ENCODE measurements around the gene TIMM21. TPM values are rescaled to one million over a fixed set of nuclear protein-coding genes. Genes with fewer than 3 reads are reported as not detected.

Gene TIMM21
- total RNA-seq, 2 experiments from 2014 or later = 23.8 to 24.6 TPM

GRCh38 chr18:74152857-74153256 lies 4.5 kb downstream of the TIMM21 start:
- H3K27ac Mint-ChIP-seq = no peak overlapping the region
- ChIA-PET CTCF (interaction anchor here (0.5 to 1.9 kb wide), 4 partner anchors 9 to 356 kb away, joined by 3 to 4 read pairs (median 4); no protein-coding TSS in a partner anchor), POLR2A (no interaction called here)
- no peaks in the 10 kb centered on the region for H3K9me3 Mint-ChIP-seq
- H3K36me3 Mint-ChIP-seq (ENCODE audit: low read depth) = peaks cover 25% of the 10 kb centered on the region
- DNase-seq = no peak
- no peak overlapping the region for H3K4me3 Mint-ChIP-seq
- H3K4me1 Mint-ChIP-seq = peaks cover 42% of the 10 kb centered on the region
- H3K27me3 Mint-ChIP-seq = no peaks in the 10 kb centered on the region

- CTCF ChIA-PET = interaction anchor here (1.0 to 1.9 kb wide), 2 partner anchors 8 to 13 kb away, joined by 4 read pairs; no protein-coding TSS in a partner anchor
- Mint-ChIP-seq H3K4me3 (no peak overlapping the region), H3K9me3 (no peaks in the 10 kb centered on the region), H3K4me1 (peaks cover 41% of the 10 kb centered on the region), H3K36me3 (ENCODE audit: low read depth) (peaks cover 28% of the 10 kb centered on the region), H3K27me3 (no peaks in the 10 kb centered on the region), H3K27ac (no peak overlapping the region)
- no peak for DNase-seq
- POLR2A ChIA-PET = no interaction called here
Observed at GRCh38 chr18:74153377-74153776, 5.1 kb downstream of the TIMM21 start.

DNA sequence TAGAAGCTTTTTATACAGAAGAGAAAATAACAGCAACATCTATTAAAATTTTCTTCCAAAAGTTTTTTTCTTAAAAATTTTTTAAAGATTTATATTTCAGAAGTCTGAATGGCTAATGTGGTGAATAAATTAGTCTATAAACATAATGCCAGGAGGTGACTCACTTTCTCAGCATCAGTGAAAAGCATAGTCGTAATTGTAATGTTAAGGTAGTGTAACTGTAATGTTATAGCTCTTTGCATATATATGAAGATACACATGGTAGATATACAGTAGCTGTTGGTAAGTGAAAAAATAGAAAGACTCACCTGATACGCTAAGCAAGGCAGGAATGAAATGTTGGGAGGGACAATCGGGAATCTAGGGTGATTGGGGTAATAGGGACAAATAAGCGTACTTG lies 5.5 kb downstream of the TIMM21 start:
- peaks cover 30% of the 10 kb centered on the region for H3K36me3 Mint-ChIP-seq (ENCODE audit: low read depth)
- H3K9me3 Mint-ChIP-seq = no peaks in the 10 kb centered on the region
- H3K4me1 Mint-ChIP-seq = peaks cover 38% of the 10 kb centered on the region
- ChIA-PET POLR2A (no interaction called here), CTCF (interaction anchor here (0.6 to 1.0 kb wide), 2 partner anchors 11 to 12 kb away, joined by 3 to 4 read pairs; no protein-coding TSS in a partner anchor)
- DNase-seq = no peak
- H3K27me3 Mint-ChIP-seq = no peaks in the 10 kb centered on the region
- no peak overlapping the region for H3K4me3 Mint-ChIP-seq
- H3K27ac Mint-ChIP-seq = no peak overlapping the region

DNA sequence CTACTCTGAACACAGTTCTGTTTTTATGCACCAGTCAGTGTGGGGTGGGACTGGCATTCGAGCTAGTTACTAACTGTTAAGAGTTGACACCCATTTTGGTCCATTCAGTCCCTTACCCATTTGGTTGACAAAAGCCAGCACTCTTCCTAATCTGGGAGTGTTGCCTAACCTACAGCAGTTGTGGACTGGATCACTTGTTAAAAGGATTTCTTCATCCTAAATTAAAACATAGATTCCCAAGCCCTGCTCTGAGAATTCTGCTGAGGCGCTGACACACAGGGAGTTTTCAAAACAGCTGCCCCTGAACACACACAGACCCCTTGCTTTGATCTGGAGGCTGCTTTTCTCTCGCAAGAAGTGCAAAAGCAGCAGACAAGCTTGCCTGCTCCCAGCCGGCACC lies 6.4 kb downstream of the TIMM21 start:
- Mint-ChIP-seq H3K4me3 (no peak overlapping the region), H3K9me3 (no peaks in the 10 kb centered on the region), H3K27ac (no peak overlapping the region), H3K36me3 (ENCODE audit: low read depth) (peaks cover 35% of the 10 kb centered on the region), H3K27me3 (no peaks in the 10 kb centered on the region), H3K4me1 (peaks cover 30% of the 10 kb centered on the region)
- CTCF ChIA-PET = interaction anchor here (0.6 to 1.0 kb wide), 2 partner anchors 10 to 11 kb away, joined by 3 to 4 read pairs; no protein-coding TSS in a partner anchor
- POLR2A ChIA-PET = no interaction called here
- no peak for DNase-seq

DNA sequence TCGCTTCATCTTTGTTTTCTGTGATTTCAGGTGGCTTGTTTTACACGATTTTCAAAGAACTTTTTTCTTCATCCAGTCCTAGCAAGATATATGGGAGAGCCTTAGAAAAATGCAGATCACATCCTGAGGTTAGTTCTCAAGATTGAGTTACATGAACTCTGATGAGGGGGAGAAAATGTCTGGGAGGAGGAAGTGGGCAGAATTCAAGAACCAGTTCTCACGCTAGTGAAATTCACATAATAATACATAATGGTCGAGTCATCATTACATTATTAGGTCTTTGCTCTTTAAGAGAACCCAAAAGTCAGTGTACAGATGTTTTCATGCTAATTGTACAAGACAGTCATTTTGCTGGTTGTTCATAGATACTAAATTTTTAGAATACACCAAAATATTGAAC lies 7.0 kb downstream of the TIMM21 start:
- Mint-ChIP-seq H3K36me3 (ENCODE audit: low read depth) (peaks cover 33% of the 10 kb centered on the region), H3K27ac (no peak overlapping the region), H3K9me3 (no peaks in the 10 kb centered on the region), H3K4me3 (no peak overlapping the region), H3K4me1 (peaks cover 26% of the 10 kb centered on the region), H3K27me3 (no peaks in the 10 kb centered on the region)
- POLR2A ChIA-PET = no interaction called here
- no peak for DNase-seq
- CTCF ChIA-PET = interaction anchor here (0.9 kb wide), 1 partner anchor 73 kb away, joined by 3 read pairs; no protein-coding TSS in a partner anchor

DNA sequence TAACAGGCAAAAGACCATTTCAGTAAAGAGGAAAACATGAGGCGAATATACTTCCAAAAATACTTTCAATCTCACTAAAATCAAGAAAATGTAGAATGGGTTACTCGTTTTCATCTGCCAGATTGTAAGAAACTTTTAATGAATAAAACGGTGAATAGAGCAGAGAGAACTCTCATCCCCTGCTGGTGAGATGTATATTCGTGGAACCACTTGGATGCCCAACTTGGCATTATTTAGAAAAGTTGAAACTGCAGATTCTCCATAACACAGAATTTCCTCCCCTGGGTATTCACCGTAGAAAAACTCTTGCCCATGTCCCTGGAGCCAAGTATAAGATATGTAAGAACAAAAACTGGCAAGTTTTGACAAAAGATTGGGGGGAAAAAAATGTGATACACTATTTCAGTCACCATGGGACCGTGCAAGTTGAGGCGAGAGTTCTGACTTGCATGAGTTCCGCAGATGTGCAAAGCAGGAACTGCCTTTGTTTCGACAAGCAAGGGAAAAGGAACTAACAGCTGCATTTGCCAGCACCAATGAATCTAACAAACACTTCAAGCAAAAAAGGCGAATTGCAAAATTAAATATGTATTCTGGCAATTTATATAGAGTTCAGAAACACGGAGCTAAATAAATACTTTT lies 14.8 kb downstream of the TIMM21 start:
- Mint-ChIP-seq H3K27me3 (no peaks in the 10 kb centered on the region), H3K9me3 (no peaks in the 10 kb centered on the region), H3K4me3 (no peak overlapping the region), H3K36me3 (ENCODE audit: low read depth) (peaks cover 16% of the 10 kb centered on the region), H3K4me1 (peaks cover 3% of the 10 kb centered on the region), H3K27ac (no peak overlapping the region)
- ChIA-PET POLR2A (no interaction called here), CTCF (no interaction called here)
- no peak for DNase-seq

DNA sequence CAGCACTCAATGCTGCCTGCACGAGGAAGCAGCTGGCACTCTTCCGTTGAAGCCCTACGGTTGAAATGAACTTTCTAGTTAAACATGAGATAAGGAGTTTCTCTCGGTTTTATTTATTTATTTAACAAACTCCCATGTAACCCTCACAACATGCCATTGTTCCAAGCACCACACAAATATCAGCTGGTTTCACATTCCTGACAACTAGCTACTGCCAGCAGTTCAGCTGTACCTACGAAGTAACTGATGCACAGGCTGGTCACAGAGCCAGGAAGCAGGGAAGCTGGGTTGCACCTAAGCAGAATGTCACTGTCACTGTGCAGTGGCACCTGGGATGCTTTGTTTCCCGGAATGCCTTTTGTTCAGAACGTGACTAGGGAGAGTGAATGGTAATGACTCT lies 18.1 kb downstream of the TIMM21 start:
- H3K9me3 Mint-ChIP-seq = no peaks in the 10 kb centered on the region
- peaks cover 3% of the 10 kb centered on the region for H3K4me1 Mint-ChIP-seq
- peaks cover 11% of the 10 kb centered on the region for H3K27me3 Mint-ChIP-seq
- ChIA-PET CTCF (interaction anchor here (1.0 to 1.4 kb wide), 3 partner anchors 12 to 15 kb away, joined by 3 to 4 read pairs (median 4); no protein-coding TSS in a partner anchor), POLR2A (no interaction called here)
- no peak overlapping the region for H3K27ac Mint-ChIP-seq
- H3K4me3 Mint-ChIP-seq = no peak overlapping the region
- no peaks in the 10 kb centered on the region for H3K36me3 Mint-ChIP-seq (ENCODE audit: low read depth)
- no peak for DNase-seq

- no peak overlapping the region for H3K27ac Mint-ChIP-seq
- CTCF ChIA-PET = no interaction called here
Observed at GRCh38 chr18:74171910-74172606, 23.7 kb downstream of the TIMM21 start.

GRCh38 chr18:74172697-74173433 lies 24.5 kb downstream of the TIMM21 start:
- Mint-ChIP-seq H3K4me1 (peaks cover 2% of the 10 kb centered on the region), H3K4me3 (no peak overlapping the region), H3K27me3 (peaks cover 24% of the 10 kb centered on the region), H3K36me3 (ENCODE audit: low read depth) (no peaks in the 10 kb centered on the region), H3K27ac (no peak overlapping the region), H3K9me3 (no peaks in the 10 kb centered on the region)
- ChIA-PET CTCF (no interaction called here), POLR2A (no interaction called here)
- no peak for DNase-seq

More at GRCh38 chr18:74171910-74172606, 23.7 kb downstream of the TIMM21 start:
- DNase-seq = no peak
- peaks cover 24% of the 10 kb centered on the region for H3K27me3 Mint-ChIP-seq
- H3K4me3 Mint-ChIP-seq = no peak overlapping the region
- H3K9me3 Mint-ChIP-seq = no peaks in the 10 kb centered on the region
- POLR2A ChIA-PET = no interaction called here
- H3K4me1 Mint-ChIP-seq = peaks cover 2% of the 10 kb centered on the region
- no peaks in the 10 kb centered on the region for H3K36me3 Mint-ChIP-seq (ENCODE audit: low read depth)

DNA sequence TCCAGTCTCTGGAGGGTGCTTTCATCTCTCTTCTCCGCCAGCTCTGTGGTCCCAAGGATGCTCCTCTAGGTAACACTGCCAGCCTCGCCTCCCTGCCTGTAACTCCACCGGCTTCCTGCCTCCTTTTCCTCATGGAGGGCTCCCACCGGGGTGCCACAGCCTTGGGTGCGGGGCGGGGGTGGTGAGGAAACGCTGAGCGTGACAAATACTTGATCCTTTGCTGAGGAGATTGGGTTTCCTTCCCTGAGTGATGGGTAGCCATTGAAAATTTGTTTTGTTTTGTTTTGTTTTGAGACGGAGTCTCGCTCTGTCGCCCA lies 25.1 kb downstream of the TIMM21 start:
- Mint-ChIP-seq H3K27me3 (peaks cover 27% of the 10 kb centered on the region), H3K4me3 (no peak overlapping the region), H3K36me3 (ENCODE audit: low read depth) (no peaks in the 10 kb centered on the region), H3K27ac (no peak overlapping the region), H3K4me1 (peaks cover 2% of the 10 kb centered on the region), H3K9me3 (no peaks in the 10 kb centered on the region)
- CTCF ChIA-PET = no interaction called here
- DNase-seq = no peak
- POLR2A ChIA-PET = no interaction called here

- ChIA-PET CTCF (interaction anchor here (0.9 kb wide), 1 partner anchor 163 kb away, joined by 3 read pairs; no protein-coding TSS in a partner anchor), POLR2A (no interaction called here)
- Mint-ChIP-seq H3K4me3 (no peak overlapping the region), H3K9me3 (no peaks in the 10 kb centered on the region), H3K27me3 (peaks cover 22% of the 10 kb centered on the region), H3K27ac (no peak overlapping the region), H3K4me1 (peaks cover 2% of the 10 kb centered on the region), H3K36me3 (ENCODE audit: low read depth) (no peaks in the 10 kb centered on the region)
- DNase-seq = no peak
Observed at GRCh38 chr18:74175658-74176057, 27.3 kb downstream of the TIMM21 start.

- Mint-ChIP-seq H3K27me3 (peaks cover 20% of the 10 kb centered on the region), H3K4me3 (no peak overlapping the region), H3K27ac (no peak overlapping the region), H3K4me1 (no peaks in the 10 kb centered on the region), H3K36me3 (ENCODE audit: low read depth) (no peaks in the 10 kb centered on the region), H3K9me3 (no peaks in the 10 kb centered on the region)
- ChIA-PET CTCF (no interaction called here), POLR2A (no interaction called here)
- DNase-seq = no peak
Observed at GRCh38 chr18:74178884-74179283, 30.6 kb downstream of the TIMM21 start.

DNA sequence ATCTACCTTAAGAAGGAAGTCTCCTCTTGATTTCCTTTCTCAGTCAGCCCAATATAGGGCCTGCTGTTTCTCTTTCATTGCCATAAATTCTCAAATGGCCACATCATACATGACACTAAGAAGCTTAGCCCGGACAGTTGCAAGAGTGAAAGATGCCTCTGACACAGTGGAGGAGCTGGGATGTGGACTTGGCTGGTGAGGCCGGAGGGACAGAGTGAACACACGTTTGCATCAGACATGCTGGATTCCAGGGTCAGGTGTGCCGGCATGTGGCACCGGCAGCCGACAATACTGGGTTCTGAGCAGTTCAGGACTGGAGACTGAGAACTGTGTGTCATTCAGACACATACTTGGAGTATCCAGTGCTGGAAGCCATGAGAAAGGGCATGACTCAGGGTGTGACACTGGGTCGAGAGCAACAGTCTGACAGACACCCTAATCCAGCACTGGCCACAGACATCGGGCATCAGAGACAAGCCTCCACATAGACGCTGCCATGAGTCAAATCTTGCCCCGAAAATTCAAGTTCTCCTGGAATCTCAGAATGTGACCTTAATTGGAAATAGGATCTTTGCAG lies 31.4 kb downstream of the TIMM21 start:
- CTCF ChIA-PET = no interaction called here
- Mint-ChIP-seq H3K4me3 (no peak overlapping the region), H3K27ac (no peak overlapping the region), H3K27me3 (peaks cover 25% of the 10 kb centered on the region), H3K4me1 (no peaks in the 10 kb centered on the region), H3K36me3 (ENCODE audit: low read depth) (no peaks in the 10 kb centered on the region), H3K9me3 (no peaks in the 10 kb centered on the region)
- POLR2A ChIA-PET = no interaction called here
- no peak for DNase-seq

Data from activated CD4-positive, alpha-beta T cell treated with anti-CD3 and anti-CD28 coated beads, Interleukin-2, amount 10 ng/mL, durations not matched to agents 7 days and 5 days (primary cell).